ENCODE data around the gene TPPP.
"Not testable (repeated sequence)": the region's sequence is repeated elsewhere in the genome, so short reads cannot be mapped to it uniquely, and the experiment has no call there.

GRCh38 chr5:686936-687335 lies 6.2 kb downstream of the TPPP start:
- not testable (repeated sequence) for TF ChIP-seq CTCF (conservative IDR thresholded peaks at IDR 0.05; ENCODE audit: low read depth in 2 of 2); REST (IDR thresholded peaks at IDR 0.05; ENCODE audit: unreplicated experiment); EZH2 (IDR thresholded peaks at IDR 0.05; ENCODE audit: low read depth, unreplicated experiment); POLR2AphosphoS5 (IDR thresholded peaks at IDR 0.05; ENCODE audit: low read depth); EZH2phosphoT487 (IDR thresholded peaks at IDR 0.05; ENCODE audit: unreplicated experiment); ETS1 (IDR thresholded peaks at IDR 0.05); ZNF114 (CRISPR knock-in tag; IDR thresholded peaks at IDR 0.05); ZNF331 (CRISPR knock-in tag; IDR thresholded peaks at IDR 0.05; ENCODE audit: low read depth); CREB1 (CRISPR knock-in tag; IDR thresholded peaks at IDR 0.05; ENCODE audit: low read depth); STAT1 (IDR thresholded peaks at IDR 0.05; ENCODE audit: unreplicated experiment); JUNB (IDR thresholded peaks at IDR 0.05; ENCODE audit: unreplicated experiment); ZNF462 (CRISPR knock-in tag; IDR thresholded peaks at IDR 0.05)

Data from GM23338 (cell line).